ENCODE measurements around the gene ACAP2.

DNA sequence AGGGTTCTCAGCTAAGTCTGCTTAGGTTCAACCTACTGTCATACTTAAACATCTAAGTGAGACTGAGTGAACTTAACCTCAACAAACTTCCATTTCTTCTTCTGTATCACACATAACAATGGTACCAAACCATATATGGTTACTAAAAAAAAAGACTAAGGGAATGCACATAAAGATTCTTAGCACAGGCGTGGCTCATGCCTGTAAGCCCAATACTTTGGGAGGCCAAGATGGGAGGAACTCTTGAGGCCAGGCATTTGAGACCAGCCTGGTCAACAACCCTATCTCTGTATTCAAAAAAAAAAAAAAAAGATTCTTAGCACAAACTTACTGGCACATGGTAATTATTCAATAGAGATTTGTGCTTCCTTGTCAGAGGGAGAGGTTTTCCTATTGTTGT is 57.9 kb downstream of the ACAP2 start:
- no peak for TF ChIP-seq GATA3 (IDR thresholded peaks at IDR 0.05; ENCODE audit: low read depth, low read length)
- no peak for TF ChIP-seq GATA2 (IDR thresholded peaks at IDR 0.05; ENCODE audit: low read depth, low read length)

All from SH-SY5Y (cell line).